Liver (tissue), 9 donors: ENCODE results near the gene BCKDK. TPM values are rescaled to one million over a fixed set of nuclear protein-coding genes. Genes with fewer than 3 reads are reported as not detected.

Source experiments
- DNase-seq: peaks from one replicate; pipeline ENCODE4 v3.0.0-alpha.2; 2017; ENCODE audit warnings: low spot score
- H3K27ac ChIP-seq, 2 donors: one replicate each; pipeline ENCODE4 v1.7.0; 2013; ENCODE audit warnings: inconsistent platforms in 2 of 2, low read length in 2 of 2, control low read depth in 1 of 2, low read depth in 1 of 2, mild to moderate bottlenecking in 1 of 2
- H3K27me3 ChIP-seq, 4 donors: one replicate each; pipeline versions ENCODE4 v1.6.1 to v1.7.0; 2013; ENCODE audit warnings: low read length in 3 of 4, inconsistent platforms in 1 of 4, mild to moderate bottlenecking in 1 of 4, moderate library complexity in 1 of 4; ENCODE audit not compliant: control insufficient read depth in 4 of 4, insufficient read depth in 4 of 4
- H3K36me3 ChIP-seq, 4 donors: one replicate each; pipeline versions ENCODE4 v1.6.1 to v1.7.0; 2013; ENCODE audit warnings: low read length in 3 of 4, mild to moderate bottlenecking in 3 of 4, low read depth in 1 of 4, moderate library complexity in 1 of 4; ENCODE audit not compliant: control insufficient read depth in 4 of 4, insufficient read depth in 3 of 4
- H3K4me1 ChIP-seq, 4 donors: one replicate each; pipeline versions ENCODE4 v1.6.1 to v1.7.0; 2013; ENCODE audit warnings: low read length in 3 of 4, mild to moderate bottlenecking in 3 of 4, moderate library complexity in 1 of 4; ENCODE audit not compliant: control insufficient read depth in 4 of 4, insufficient read depth in 4 of 4
- H3K4me3 ChIP-seq, 3 donors: one replicate each; pipeline versions ENCODE4 v1.6.1 to v1.7.0; 2013; ENCODE audit warnings: low read length in 3 of 3, control low read depth in 1 of 3, low read depth in 1 of 3, mild to moderate bottlenecking in 1 of 3
- H3K9ac ChIP-seq, 2 donors: one replicate each; pipeline ENCODE4 v1.7.0; 2013; ENCODE audit warnings: low read length in 2 of 2, mild to moderate bottlenecking in 2 of 2, moderate library complexity in 2 of 2, control low read depth in 1 of 2, low read depth in 1 of 2
- H3K9me3 ChIP-seq, 4 donors: one replicate each; pipeline versions ENCODE4 v1.6.1 to v1.7.0; 2013; ENCODE audit warnings: low read length in 3 of 4; ENCODE audit not compliant: control insufficient read depth in 4 of 4
- ATF3 ChIP-seq: IDR thresholded peaks from 2 replicates; pipeline ENCODE4 v1.6.1; 2016; ENCODE audit warnings: antibody characterized with exemption
- CTCF ChIP-seq: fragments of 150-350 bp; IDR thresholded peaks from 2 replicates; pipeline ENCODE4 v1.5.1; 2017; ENCODE audit warnings: improper control_type of control experiment, low read depth, low read length; ENCODE audit not compliant: missing input control
- EGR1 ChIP-seq, 2 donors: IDR thresholded peaks; 2 replicates each; pipeline ENCODE4 v1.6.1; 2016 to 2018; ENCODE audit warnings: antibody characterized with exemption in 2 of 2, low read depth in 2 of 2
- FOXA1 ChIP-seq: IDR thresholded peaks from 2 replicates; pipeline ENCODE4 v1.6.1; 2016; ENCODE audit warnings: antibody characterized with exemption
- FOXA2 ChIP-seq: IDR thresholded peaks from 2 replicates; pipeline ENCODE4 v1.6.1; 2016; ENCODE audit warnings: antibody characterized with exemption
- GABPA ChIP-seq, 2 donors: IDR thresholded peaks in 1 of 2; conservative IDR thresholded peaks in 1 of 2; 2 replicates each; pipeline ENCODE4 v1.6.1; 2016; ENCODE audit warnings: antibody characterized with exemption in 2 of 2, mild to moderate bottlenecking in 1 of 2, moderate library complexity in 1 of 2
- HNF4A ChIP-seq, 2 donors: conservative IDR thresholded peaks; 2 replicates each; pipeline ENCODE4 v1.6.1; 2016; ENCODE audit warnings: antibody characterized with exemption in 2 of 2, mild to moderate bottlenecking in 2 of 2
- HNF4G ChIP-seq: IDR thresholded peaks from 2 replicates; pipeline ENCODE4 v1.6.1; 2016; ENCODE audit warnings: antibody characterized with exemption
- JUND ChIP-seq, 2 donors: IDR thresholded peaks; 2 replicates each; pipeline ENCODE4 v1.6.1; 2016; ENCODE audit warnings: antibody characterized with exemption in 2 of 2
- MAX ChIP-seq: IDR thresholded peaks from 2 replicates; pipeline ENCODE4 v1.6.1; 2016; ENCODE audit warnings: antibody characterized with exemption
- NR2F2 ChIP-seq: IDR thresholded peaks from 2 replicates; pipeline ENCODE4 v1.6.1; 2016; ENCODE audit warnings: antibody characterized with exemption
- RAD21 ChIP-seq, 2 donors: IDR thresholded peaks; 2 replicates each; pipeline ENCODE4 v1.6.1; 2016; ENCODE audit warnings: antibody characterized with exemption in 2 of 2, mild to moderate bottlenecking in 2 of 2
- REST ChIP-seq: IDR thresholded peaks from 2 replicates; pipeline ENCODE4 v1.6.1; 2016; ENCODE audit warnings: antibody characterized with exemption, mild to moderate bottlenecking
- RXRA ChIP-seq, 2 donors: IDR thresholded peaks; 2 replicates each; pipeline ENCODE4 v1.6.1; 2017 to 2018; ENCODE audit warnings: antibody characterized with exemption in 2 of 2, mild to moderate bottlenecking in 1 of 2
- SP1 ChIP-seq: IDR thresholded peaks from 2 replicates; pipeline ENCODE4 v1.6.1; 2018; ENCODE audit warnings: antibody characterized with exemption, mild to moderate bottlenecking
- TAF1 ChIP-seq: conservative IDR thresholded peaks from 2 replicates; pipeline ENCODE4 v1.6.1; 2016; ENCODE audit warnings: antibody characterized with exemption, mild to moderate bottlenecking
- YY1 ChIP-seq: IDR thresholded peaks from 2 replicates; pipeline ENCODE4 v1.6.1; 2016; ENCODE audit warnings: antibody characterized with exemption, mild to moderate bottlenecking
- WGBS: extraction: QIAGEN DNeasy Blood & Tissue Kit; methylation state at CpG from one replicate; pipeline ENCODE4 v1.1.7; 2013; 5-methylcytosine and 5-hydroxymethylcytosine counted together
- polyA plus RNA-seq, 2 donors: library from polyadenylated mRNA; stranded (reverse) in 1 of 2; unstranded in 1 of 2; fragments of 200-250 nt in 1 of 2; fragments of >200 nt in 1 of 2; fragmentation: Nextera tagmentation in 1 of 2; extraction: Ambion mirVana in 1 of 2; gene quantifications; one replicate each; pipeline versions ENCODE4 v1.2.1 to v1.2.3, GENCODE V29; 2013 to 2015
- total RNA-seq, 2 donors: library from RNA; depleted of rRNA; stranded (reverse); fragments of >200 nt; gene quantifications; one replicate each; pipeline ENCODE4 v1.2.3, GENCODE V29; 2014
- TF ChIP-seq, protein P1 (sequence below): IDR thresholded peaks from 2 replicates; pipeline ENCODE4 v1.6.1; 2016; ENCODE audit warnings: antibody characterized with exemption
- donor health status: healthy.
- donor health status: healthy.
- donor health status: healthy.
- donor health status: healthy.
- donor health status: healthy.

BCKDK gene
- total and polyA plus RNA-seq, 4 donors = 10.0 to 41.6 (median 34.9) TPM

GRCh38 chr16:31085411-31085810, 22.8 kb upstream of the BCKDK start:
- no peak overlapping the region for H3K9ac ChIP-seq
- H3K9me3 ChIP-seq = no peaks in the 10 kb centered on the region
- H3K27me3 ChIP-seq = no peaks in the 10 kb centered on the region
- DNase-seq = no peak
- TF ChIP-seq RXRA (IDR thresholded peaks at IDR 0.05) (no peak), EGR1 (IDR thresholded peaks at IDR 0.05; ENCODE audit: low read depth in 2 of 2) (no peak), HNF4A (conservative IDR thresholded peaks at IDR 0.05) (no peak), TAF1 (no peak), JUND (IDR thresholded peaks at IDR 0.05) (no peak), RAD21 (IDR thresholded peaks at IDR 0.05) (no peak)
- TF ChIP-seq, protein P1, sequence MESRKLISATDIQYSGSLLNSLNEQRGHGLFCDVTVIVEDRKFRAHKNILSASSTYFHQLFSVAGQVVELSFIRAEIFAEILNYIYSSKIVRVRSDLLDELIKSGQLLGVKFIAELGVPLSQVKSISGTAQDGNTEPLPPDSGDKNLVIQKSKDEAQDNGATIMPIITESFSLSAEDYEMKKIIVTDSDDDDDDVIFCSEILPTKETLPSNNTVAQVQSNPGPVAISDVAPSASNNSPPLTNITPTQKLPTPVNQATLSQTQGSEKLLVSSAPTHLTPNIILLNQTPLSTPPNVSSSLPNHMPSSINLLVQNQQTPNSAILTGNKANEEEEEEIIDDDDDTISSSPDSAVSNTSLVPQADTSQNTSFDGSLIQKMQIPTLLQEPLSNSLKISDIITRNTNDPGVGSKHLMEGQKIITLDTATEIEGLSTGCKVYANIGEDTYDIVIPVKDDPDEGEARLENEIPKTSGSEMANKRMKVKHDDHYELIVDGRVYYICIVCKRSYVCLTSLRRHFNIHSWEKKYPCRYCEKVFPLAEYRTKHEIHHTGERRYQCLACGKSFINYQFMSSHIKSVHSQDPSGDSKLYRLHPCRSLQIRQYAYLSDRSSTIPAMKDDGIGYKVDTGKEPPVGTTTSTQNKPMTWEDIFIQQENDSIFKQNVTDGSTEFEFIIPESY = no peak
- H3K4me3 ChIP-seq = no peak overlapping the region
- H3K36me3 ChIP-seq = peaks cover 7 to 50% (median 28%) of the 10 kb centered on the region in 4 donors
- H3K4me1 ChIP-seq = no peaks in the 10 kb centered on the region
- H3K27ac ChIP-seq = no peak overlapping the region
- 90% methylated on average over 8 of the region's 8 CpGs for WGBS

DNA sequence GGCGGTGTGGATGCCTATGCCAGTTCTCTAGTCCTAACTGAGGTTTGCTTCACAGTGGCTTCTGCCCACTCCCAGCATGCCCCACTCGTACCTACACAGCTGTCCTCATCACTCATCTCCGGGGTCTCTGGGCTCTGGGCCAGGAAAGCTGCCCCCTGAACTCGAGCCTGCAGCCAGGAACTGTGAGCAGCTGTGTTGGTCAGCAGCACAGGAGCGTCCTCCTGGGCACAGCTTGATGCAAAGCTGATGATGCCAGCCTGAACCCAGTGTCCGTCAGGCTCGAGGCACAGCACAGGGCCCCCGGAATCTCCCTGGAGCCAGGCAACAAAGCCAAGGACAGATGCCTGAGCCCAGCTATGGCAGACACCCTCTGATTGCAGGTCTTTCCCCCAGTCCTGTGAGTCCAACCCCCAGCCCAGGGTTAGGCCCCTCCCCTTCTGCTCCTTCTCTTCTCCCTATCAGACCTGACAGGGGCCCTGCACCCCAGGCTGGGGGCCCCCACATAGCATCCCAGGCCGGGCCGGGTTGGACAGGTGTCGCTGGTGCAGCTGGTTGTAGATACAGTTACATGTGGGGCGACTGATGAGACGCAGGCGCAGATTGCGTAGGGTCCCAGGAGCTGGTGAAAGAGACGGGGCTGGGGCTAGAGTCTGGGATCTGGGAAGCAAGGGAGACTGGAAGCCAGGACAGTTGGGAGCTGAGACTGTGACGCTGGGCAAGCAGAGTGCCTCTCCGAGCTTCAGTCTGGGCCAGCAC, 22.1 kb upstream of the BCKDK start:
- Histone ChIP-seq H3K27ac (no peak overlapping the region), H3K4me3 (no peak overlapping the region), H3K9ac (no peak overlapping the region), H3K4me1 (no peaks in the 10 kb centered on the region), H3K9me3 (no peaks in the 10 kb centered on the region), H3K27me3 (no peaks in the 10 kb centered on the region), H3K36me3 (peaks cover 11 to 50% (median 29%) of the 10 kb centered on the region in 4 donors)
- TF ChIP-seq FOXA2 = no peak
- no peak for TF ChIP-seq REST
- no peak for TF ChIP-seq NR2F2
- no peak for TF ChIP-seq HNF4G
- TF ChIP-seq EGR1 (IDR thresholded peaks at IDR 0.05; ENCODE audit: low read depth in 2 of 2) = no peak
- TF ChIP-seq RAD21 (IDR thresholded peaks at IDR 0.05) = no peak
- TF ChIP-seq, protein P1 = no peak
- no peak for TF ChIP-seq GABPA (IDR thresholded peaks at IDR 0.05 in 1 of 2, conservative IDR thresholded peaks at IDR 0.05 in 1 of 2)
- TF ChIP-seq JUND (IDR thresholded peaks at IDR 0.05) = no peak
- no peak for TF ChIP-seq FOXA1
- TF ChIP-seq YY1 = no peak
- TF ChIP-seq TAF1 = no peak
- no peak for TF ChIP-seq MAX
- TF ChIP-seq RXRA (IDR thresholded peaks at IDR 0.05) = no peak
- TF ChIP-seq CTCF = no peak
- no peak for TF ChIP-seq SP1
- TF ChIP-seq ATF3 = no peak
- no peak for TF ChIP-seq HNF4A (conservative IDR thresholded peaks at IDR 0.05)
- DNase-seq = no peak
- 91% methylated on average over 18 of the region's 18 CpGs for WGBS
